WTC11 (cell line): ENCODE measurements around the gene WNT6. TPM values are rescaled to one million over a fixed set of nuclear protein-coding genes. Genes with fewer than 3 reads are reported as not detected.

ENCODE experiments used
- ATAC-seq: fragments of 200-7000 bp; cut with Tn5 transposase; 2 replicates; pipeline ENCODE4 v1.10.0; 2021; ENCODE audit warnings: mild to moderate bottlenecking, moderate library complexity
- CTCF ChIA-PET: fragments of 300-600 bp; sonication (Branson Sonifier 250); formaldehyde crosslinking; loops from one replicate; lab custom pipeline; 2021; ENCODE audit warnings: antibody characterized with exemption; lab: Charles Lee
- POLR2A ChIA-PET: fragments of 350-600 bp; sonication (Branson Sonifier 250); formaldehyde crosslinking; loops from one replicate; lab custom pipeline; 2021; ENCODE audit warnings: antibody characterized with exemption; lab: Charles Lee
- DNase-seq: peaks from one replicate; pipeline ENCODE4 v3.0.0; 2021; ENCODE audit warnings: low spot score
- H3K27ac Mint-ChIP-seq: 2 replicates; pipeline ENCODE4 v1.8.0; 2021; ENCODE audit warnings: mixed read lengths
- H3K27me3 Mint-ChIP-seq: 2 replicates; pipeline ENCODE4 v1.8.0; 2021; ENCODE audit warnings: low read depth, mild to moderate bottlenecking, moderate library complexity, mixed read lengths
- H3K36me3 Mint-ChIP-seq: 2 replicates; pipeline ENCODE4 v1.8.0; 2021; ENCODE audit warnings: mixed read lengths
- H3K4me1 Mint-ChIP-seq: 2 replicates; pipeline ENCODE4 v1.8.0; 2022; ENCODE audit warnings: mixed read lengths
- H3K4me3 Mint-ChIP-seq: 2 replicates; pipeline ENCODE4 v1.8.0; 2021; ENCODE audit warnings: mild to moderate bottlenecking, moderate library complexity, mixed read lengths
- H3K9me3 Mint-ChIP-seq: 2 replicates; pipeline ENCODE4 v1.8.0; 2021; ENCODE audit warnings: mixed read lengths
- CBFB ChIP-seq: sonication (generic); formaldehyde crosslinking; IDR thresholded peaks from 2 replicates; pipeline ENCODE4 v1.8.1; 2022; ENCODE audit warnings: mild to moderate bottlenecking, low read depth, missing genetic modification reagents
- ELF4 ChIP-seq: sonication (generic); formaldehyde crosslinking; IDR thresholded peaks from 2 replicates; pipeline ENCODE4 v1.8.1; 2022; ENCODE audit warnings: low read depth, mild to moderate bottlenecking, moderate library complexity, missing genetic modification reagents
- IRF2 ChIP-seq: sonication (generic); formaldehyde crosslinking; IDR thresholded peaks from 2 replicates; pipeline ENCODE4 v1.8.0; 2022; ENCODE audit warnings: low read depth, missing genetic modification reagents, borderline replicate concordance
- JAZF1 ChIP-seq: fragments of 250-450 bp; sonication (Bioruptor Pico); IDR thresholded peaks from 2 replicates; pipeline ENCODE4 v1.9.0; 2021; ENCODE audit warnings: moderate library complexity, mild to moderate bottlenecking, inconsistent platforms
- MXD4 ChIP-seq: fragments of 250-450 bp; sonication (Bioruptor Pico); IDR thresholded peaks from 2 replicates; pipeline ENCODE4 v1.8.0; 2021; ENCODE audit warnings: mild to moderate bottlenecking, moderate library complexity, borderline replicate concordance
- MYBL2 ChIP-seq: sonication (generic); formaldehyde crosslinking; IDR thresholded peaks from 2 replicates; pipeline ENCODE4 v1.8.1; 2023; ENCODE audit warnings: mild to moderate bottlenecking, moderate library complexity, missing genetic modification reagents
- NR3C1 ChIP-seq: sonication (generic); formaldehyde crosslinking; conservative IDR thresholded peaks from 2 replicates; pipeline ENCODE4 v1.8.1; 2023; ENCODE audit warnings: low read depth, mild to moderate bottlenecking, missing genetic modification reagents
- SOX15 ChIP-seq: fragments of 250-450 bp; sonication (Bioruptor Pico); IDR thresholded peaks from 2 replicates; pipeline ENCODE4 v1.9.0; 2021; ENCODE audit warnings: mild to moderate bottlenecking
- SP1 ChIP-seq: sonication (generic); formaldehyde crosslinking; conservative IDR thresholded peaks from 2 replicates; pipeline ENCODE4 v1.8.1; 2022; ENCODE audit warnings: missing genetic modification reagents
- TEAD1 ChIP-seq: sonication (generic); formaldehyde crosslinking; IDR thresholded peaks from 2 replicates; pipeline ENCODE4 v1.8.0; 2022; ENCODE audit warnings: mild to moderate bottlenecking, missing genetic modification reagents
- TEAD4 ChIP-seq: sonication (generic); formaldehyde crosslinking; IDR thresholded peaks from 2 replicates; pipeline ENCODE4 v1.8.0; 2022; ENCODE audit warnings: mild to moderate bottlenecking, missing genetic modification reagents
- ZBTB21 ChIP-seq: sonication (generic); formaldehyde crosslinking; IDR thresholded peaks from 2 replicates; pipeline ENCODE4 v1.8.1; 2023; ENCODE audit warnings: mild to moderate bottlenecking, missing genetic modification reagents, borderline replicate concordance
- ZNF396 ChIP-seq: fragments of 250-450 bp; sonication (Bioruptor Pico); IDR thresholded peaks from 2 replicates; pipeline ENCODE4 v1.8.0; 2021; ENCODE audit warnings: mild to moderate bottlenecking, moderate library complexity, borderline replicate concordance
- total RNA-seq: library from RNA; stranded (reverse); gene quantifications from 3 replicates; pipeline ENCODE4 v1.2.3, GENCODE V29; 2021
- TF ChIP-seq, protein P1 (sequence below): sonication (generic); formaldehyde crosslinking; IDR thresholded peaks from 2 replicates; pipeline ENCODE4 v1.8.1; 2022; ENCODE audit warnings: mild to moderate bottlenecking, moderate library complexity, missing genetic modification reagents
- TF ChIP-seq, protein P2 (sequence below): fragments of 200-600 bp; IDR thresholded peaks from 2 replicates; pipeline ENCODE4 v1.8.0; 2022; ENCODE audit warnings: antibody characterized with exemption
- TF ChIP-seq, protein P3 (sequence below): sonication (generic); formaldehyde crosslinking; IDR thresholded peaks from 2 replicates; pipeline ENCODE4 v1.8.1; 2023; ENCODE audit warnings: mild to moderate bottlenecking, missing genetic modification reagents, moderate library complexity
- TF ChIP-seq, protein P4 (sequence below): sonication (generic); formaldehyde crosslinking; IDR thresholded peaks from 2 replicates; pipeline ENCODE4 v1.8.1; 2022; ENCODE audit warnings: missing genetic modification reagents, borderline replicate concordance
- TF ChIP-seq, protein P5 (sequence below): sonication (generic); formaldehyde crosslinking; IDR thresholded peaks from 2 replicates; pipeline ENCODE4 v1.8.0; 2022; ENCODE audit warnings: mild to moderate bottlenecking, missing genetic modification reagents
- TF ChIP-seq, protein P6 (sequence below): sonication (generic); formaldehyde crosslinking; IDR thresholded peaks from 2 replicates; pipeline ENCODE4 v1.8.0; 2022; ENCODE audit warnings: mild to moderate bottlenecking, missing genetic modification reagents

WNT6 gene
- total RNA-seq, 1 experiment from 2014 or later, result not detected

DNA sequence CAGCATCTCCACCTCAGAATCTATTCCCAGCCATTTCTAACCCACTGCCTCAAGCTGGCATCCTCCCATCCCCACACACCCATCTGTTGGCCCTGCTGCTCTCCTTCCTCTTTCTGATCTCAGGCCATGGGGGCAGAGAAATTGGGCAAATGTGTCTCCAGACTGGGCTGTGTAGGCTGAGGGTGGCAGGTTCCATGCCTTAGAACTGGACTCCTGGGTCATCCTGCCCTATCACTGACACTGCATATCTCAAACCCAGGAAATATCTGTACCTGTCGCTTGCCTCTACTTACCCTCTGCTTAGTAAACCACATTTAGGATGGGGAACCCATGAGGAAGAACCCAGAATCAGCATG is 22.8 kb downstream of the WNT6 start (continued):
- no peak for TF ChIP-seq IRF2 (CRISPR knock-in tag)
- TF ChIP-seq, protein P1, sequence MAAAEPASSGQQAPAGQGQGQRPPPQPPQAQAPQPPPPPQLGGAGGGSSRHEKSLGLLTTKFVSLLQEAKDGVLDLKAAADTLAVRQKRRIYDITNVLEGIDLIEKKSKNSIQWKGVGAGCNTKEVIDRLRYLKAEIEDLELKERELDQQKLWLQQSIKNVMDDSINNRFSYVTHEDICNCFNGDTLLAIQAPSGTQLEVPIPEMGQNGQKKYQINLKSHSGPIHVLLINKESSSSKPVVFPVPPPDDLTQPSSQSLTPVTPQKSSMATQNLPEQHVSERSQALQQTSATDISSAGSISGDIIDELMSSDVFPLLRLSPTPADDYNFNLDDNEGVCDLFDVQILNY (CRISPR knock-in tag), result no peak
- no peak for TF ChIP-seq ELF4
- TF ChIP-seq JAZF1 (CRISPR knock-in tag), result no peak
- TF ChIP-seq MXD4 (CRISPR knock-in tag), result no peak
- no peak for TF ChIP-seq ZNF396
- no peak for TF ChIP-seq CBFB (CRISPR knock-in tag)
- TF ChIP-seq, protein P2, sequence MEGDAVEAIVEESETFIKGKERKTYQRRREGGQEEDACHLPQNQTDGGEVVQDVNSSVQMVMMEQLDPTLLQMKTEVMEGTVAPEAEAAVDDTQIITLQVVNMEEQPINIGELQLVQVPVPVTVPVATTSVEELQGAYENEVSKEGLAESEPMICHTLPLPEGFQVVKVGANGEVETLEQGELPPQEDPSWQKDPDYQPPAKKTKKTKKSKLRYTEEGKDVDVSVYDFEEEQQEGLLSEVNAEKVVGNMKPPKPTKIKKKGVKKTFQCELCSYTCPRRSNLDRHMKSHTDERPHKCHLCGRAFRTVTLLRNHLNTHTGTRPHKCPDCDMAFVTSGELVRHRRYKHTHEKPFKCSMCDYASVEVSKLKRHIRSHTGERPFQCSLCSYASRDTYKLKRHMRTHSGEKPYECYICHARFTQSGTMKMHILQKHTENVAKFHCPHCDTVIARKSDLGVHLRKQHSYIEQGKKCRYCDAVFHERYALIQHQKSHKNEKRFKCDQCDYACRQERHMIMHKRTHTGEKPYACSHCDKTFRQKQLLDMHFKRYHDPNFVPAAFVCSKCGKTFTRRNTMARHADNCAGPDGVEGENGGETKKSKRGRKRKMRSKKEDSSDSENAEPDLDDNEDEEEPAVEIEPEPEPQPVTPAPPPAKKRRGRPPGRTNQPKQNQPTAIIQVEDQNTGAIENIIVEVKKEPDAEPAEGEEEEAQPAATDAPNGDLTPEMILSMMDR, result no peak
- no peak for TF ChIP-seq ZBTB21
- no peak for TF ChIP-seq TEAD4 (CRISPR knock-in tag)
- TF ChIP-seq, all 79 proteins: peak for 0

DNA sequence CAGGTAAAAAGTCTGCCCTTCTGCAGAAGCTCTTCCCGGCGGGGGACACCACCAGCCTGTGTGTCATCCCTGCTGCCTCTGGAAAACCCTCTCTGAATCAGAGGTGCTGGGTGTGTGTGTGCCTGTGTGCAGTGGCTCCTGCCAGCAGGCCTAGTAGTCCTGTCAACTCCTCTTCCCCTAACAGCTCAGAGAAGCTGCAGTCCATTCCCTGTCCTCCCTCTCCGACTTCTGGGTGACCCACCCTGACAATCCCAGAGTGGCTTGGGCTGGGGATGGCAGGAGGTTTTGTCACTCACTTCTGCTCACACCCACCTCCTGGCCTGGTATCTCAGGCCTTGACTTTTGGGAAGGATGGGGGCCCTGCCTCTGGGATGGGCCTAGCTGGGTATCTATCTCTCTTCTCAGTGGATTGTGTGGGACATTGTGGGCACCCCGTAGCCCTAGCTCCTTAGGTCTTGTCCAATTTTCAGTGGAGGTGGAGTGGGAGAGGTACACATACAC is 23.3 kb downstream of the WNT6 start:
- Mint-ChIP-seq H3K27me3 (peaks cover 97% of the 10 kb centered on the region), H3K4me3 (no peak overlapping the region), H3K27ac (no peak overlapping the region), H3K4me1 (peaks cover 14% of the 10 kb centered on the region), H3K9me3 (no peaks in the 10 kb centered on the region), H3K36me3 (no peaks in the 10 kb centered on the region)
- ChIA-PET POLR2A (interaction anchor here (0.7 kb wide), 1 partner anchor 15 kb away, joined by 3 read pairs; no protein-coding TSS in a partner anchor), CTCF (interaction anchor here (2.4 to 17.9 kb wide), 2 partner anchors 12 to 97 kb away, joined by 12 to 422 read pairs; no protein-coding TSS in a partner anchor)
- no peak for DNase-seq
- no peak for TF ChIP-seq MYBL2 (CRISPR knock-in tag)
- TF ChIP-seq, protein P3, sequence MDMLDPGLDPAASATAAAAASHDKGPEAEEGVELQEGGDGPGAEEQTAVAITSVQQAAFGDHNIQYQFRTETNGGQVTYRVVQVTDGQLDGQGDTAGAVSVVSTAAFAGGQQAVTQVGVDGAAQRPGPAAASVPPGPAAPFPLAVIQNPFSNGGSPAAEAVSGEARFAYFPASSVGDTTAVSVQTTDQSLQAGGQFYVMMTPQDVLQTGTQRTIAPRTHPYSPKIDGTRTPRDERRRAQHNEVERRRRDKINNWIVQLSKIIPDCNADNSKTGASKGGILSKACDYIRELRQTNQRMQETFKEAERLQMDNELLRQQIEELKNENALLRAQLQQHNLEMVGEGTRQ (CRISPR knock-in tag), result no peak
- TF ChIP-seq TEAD1 (CRISPR knock-in tag), result no peak
- no peak for TF ChIP-seq SP1 (CRISPR knock-in tag)
- TF ChIP-seq SOX15 (CRISPR knock-in tag), result no peak
- TF ChIP-seq, protein P4, sequence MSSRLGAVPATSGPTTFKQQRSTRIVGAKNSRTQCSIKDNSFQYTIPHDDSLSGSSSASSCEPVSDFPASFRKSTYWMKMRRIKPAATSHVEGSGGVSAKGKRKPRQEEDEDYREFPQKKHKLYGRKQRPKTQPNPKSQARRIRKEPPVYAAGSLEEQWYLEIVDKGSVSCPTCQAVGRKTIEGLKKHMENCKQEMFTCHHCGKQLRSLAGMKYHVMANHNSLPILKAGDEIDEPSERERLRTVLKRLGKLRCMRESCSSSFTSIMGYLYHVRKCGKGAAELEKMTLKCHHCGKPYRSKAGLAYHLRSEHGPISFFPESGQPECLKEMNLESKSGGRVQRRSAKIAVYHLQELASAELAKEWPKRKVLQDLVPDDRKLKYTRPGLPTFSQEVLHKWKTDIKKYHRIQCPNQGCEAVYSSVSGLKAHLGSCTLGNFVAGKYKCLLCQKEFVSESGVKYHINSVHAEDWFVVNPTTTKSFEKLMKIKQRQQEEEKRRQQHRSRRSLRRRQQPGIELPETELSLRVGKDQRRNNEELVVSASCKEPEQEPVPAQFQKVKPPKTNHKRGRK (CRISPR knock-in tag), result no peak
- TF ChIP-seq, protein P5, sequence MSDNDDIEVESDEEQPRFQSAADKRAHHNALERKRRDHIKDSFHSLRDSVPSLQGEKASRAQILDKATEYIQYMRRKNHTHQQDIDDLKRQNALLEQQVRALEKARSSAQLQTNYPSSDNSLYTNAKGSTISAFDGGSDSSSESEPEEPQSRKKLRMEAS, result no peak
- no peak for TF ChIP-seq NR3C1 (CRISPR knock-in tag)
- no peak for TF ChIP-seq MXD4 (CRISPR knock-in tag)
- TF ChIP-seq, protein P6, sequence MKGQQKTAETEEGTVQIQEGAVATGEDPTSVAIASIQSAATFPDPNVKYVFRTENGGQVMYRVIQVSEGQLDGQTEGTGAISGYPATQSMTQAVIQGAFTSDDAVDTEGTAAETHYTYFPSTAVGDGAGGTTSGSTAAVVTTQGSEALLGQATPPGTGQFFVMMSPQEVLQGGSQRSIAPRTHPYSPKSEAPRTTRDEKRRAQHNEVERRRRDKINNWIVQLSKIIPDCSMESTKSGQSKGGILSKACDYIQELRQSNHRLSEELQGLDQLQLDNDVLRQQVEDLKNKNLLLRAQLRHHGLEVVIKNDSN (CRISPR knock-in tag), result no peak
- no peak for ATAC-seq
